OCI-LY7 (cell line): ENCODE measurements around the gene LRBA.

Experiments used
- CTCF ChIP-seq: fragments of 200-600 bp; sonication (generic); conservative IDR thresholded peaks from 2 replicates; pipeline ENCODE4 v1.5.1; 2014; ENCODE audit warnings: mild to moderate bottlenecking, antibody characterized with exemption, low read length, moderate library complexity, mixed read lengths
- EZH2phosphoT487 ChIP-seq: fragments of 200-600 bp; sonication (generic); IDR thresholded peaks from 2 replicates; pipeline ENCODE4 v1.6.1; 2018; ENCODE audit warnings: low read depth, borderline replicate concordance, mild to moderate bottlenecking, mixed run types, antibody characterized with exemption, low read length, moderate library complexity, mixed read lengths

- TF ChIP-seq CTCF (no peak), EZH2phosphoT487 (no peak)
These were observed 44.4 kb downstream of the LRBA start for GRCh38 chr4:150970685-150971151.
